HEK293 (cell line): ENCODE data around the gene RNF223.

ENCODE experiments used
- GLIS1 ChIP-seq: fragments of 450-650 bp; formaldehyde crosslinking; IDR thresholded peaks from 2 replicates; pipeline ENCODE4 v1.5.1; 2016; ENCODE audit warnings: missing biosample characterization, missing genetic modification characterization
- HOXA7 ChIP-seq: sonication (generic); formaldehyde crosslinking; IDR thresholded peaks from 2 replicates; pipeline ENCODE4 v1.8.1; 2022; ENCODE audit warnings: missing genetic modification reagents, borderline replicate concordance
- PRDM1 ChIP-seq: fragments of 450-650 bp; formaldehyde crosslinking; IDR thresholded peaks from 2 replicates; pipeline ENCODE4; 2016; ENCODE audit warnings: missing biosample characterization, missing genetic modification characterization
- REPIN1 ChIP-seq: fragments of 450-650 bp; formaldehyde crosslinking; IDR thresholded peaks from 2 replicates; pipeline ENCODE4 v1.5.1; 2017; ENCODE audit warnings: missing biosample characterization, missing genetic modification characterization, low read depth
- REST ChIP-seq: fragments of 450-650 bp; formaldehyde crosslinking; IDR thresholded peaks from 2 replicates; pipeline ENCODE4 v1.5.1; 2016; ENCODE audit warnings: missing biosample characterization, missing genetic modification characterization
- TRIM28 ChIP-seq: IDR thresholded peaks from 2 replicates; pipeline ENCODE4 v1.6.1; 2011; ENCODE audit warnings: low read length, control low read depth, borderline replicate concordance
- ZBTB17 ChIP-seq: fragments of 450-650 bp; formaldehyde crosslinking; IDR thresholded peaks from 2 replicates; pipeline ENCODE4 v1.5.1; 2016; ENCODE audit warnings: missing biosample characterization, missing genetic modification characterization
- ZBTB20 ChIP-seq: fragments of 450-650 bp; formaldehyde crosslinking; IDR thresholded peaks from 2 replicates; pipeline ENCODE4 v1.5.1; 2016; ENCODE audit warnings: missing biosample characterization, missing genetic modification characterization
- ZBTB48 ChIP-seq: fragments of 450-650 bp; formaldehyde crosslinking; IDR thresholded peaks from 2 replicates; pipeline ENCODE4 v1.5.1; 2016; ENCODE audit warnings: missing biosample characterization, missing genetic modification characterization
- ZFP69B ChIP-seq: fragments of 450-650 bp; formaldehyde crosslinking; IDR thresholded peaks from 2 replicates; pipeline ENCODE4 v1.5.1; 2016; ENCODE audit warnings: missing biosample characterization, missing genetic modification characterization
- ZNF121 ChIP-seq: fragments of 450-650 bp; formaldehyde crosslinking; IDR thresholded peaks from 2 replicates; pipeline ENCODE4 v1.5.1; 2016; ENCODE audit warnings: missing biosample characterization, missing genetic modification characterization
- ZNF140 ChIP-seq: fragments of 450-650 bp; formaldehyde crosslinking; IDR thresholded peaks from 2 replicates; pipeline ENCODE4 v1.5.1; 2016; ENCODE audit warnings: missing biosample characterization, missing genetic modification characterization
- ZNF19 ChIP-seq: fragments of 450-650 bp; formaldehyde crosslinking; IDR thresholded peaks from 2 replicates; pipeline ENCODE4; 2016; ENCODE audit warnings: missing biosample characterization, missing genetic modification characterization, low read depth
- ZNF354C ChIP-seq: fragments of 450-650 bp; formaldehyde crosslinking; IDR thresholded peaks from 2 replicates; pipeline ENCODE4 v1.5.1; 2016; ENCODE audit warnings: missing biosample characterization, missing genetic modification characterization, low read depth, borderline replicate concordance
- ZNF391 ChIP-seq: fragments of 450-650 bp; formaldehyde crosslinking; IDR thresholded peaks from 2 replicates; pipeline ENCODE4 v1.5.1; 2016; ENCODE audit warnings: low read depth, missing biosample characterization, missing genetic modification characterization, borderline replicate concordance
- ZNF398 ChIP-seq: fragments of 450-650 bp; formaldehyde crosslinking; IDR thresholded peaks from 2 replicates; pipeline ENCODE4 v1.5.1; 2017; ENCODE audit warnings: missing biosample characterization, missing genetic modification characterization
- ZNF423 ChIP-seq: fragments of 450-650 bp; formaldehyde crosslinking; IDR thresholded peaks from 2 replicates; pipeline ENCODE4 v1.5.1; 2016; ENCODE audit warnings: missing biosample characterization, missing genetic modification characterization
- ZNF433 ChIP-seq: fragments of 450-650 bp; formaldehyde crosslinking; IDR thresholded peaks from 2 replicates; pipeline ENCODE4 v1.5.1; 2016; ENCODE audit warnings: missing biosample characterization, missing genetic modification characterization, low read depth
- ZNF514 ChIP-seq: fragments of 450-650 bp; formaldehyde crosslinking; IDR thresholded peaks from 2 replicates; pipeline ENCODE4 v1.5.1; 2016; ENCODE audit warnings: missing biosample characterization, missing genetic modification characterization
- ZNF530 ChIP-seq: fragments of 450-650 bp; formaldehyde crosslinking; IDR thresholded peaks from 2 replicates; pipeline ENCODE4 v1.5.1; 2016; ENCODE audit warnings: low read depth, missing biosample characterization, missing genetic modification characterization
- ZNF600 ChIP-seq: fragments of 450-650 bp; formaldehyde crosslinking; IDR thresholded peaks from 2 replicates; pipeline ENCODE4 v1.5.1; 2016; ENCODE audit warnings: missing biosample characterization, missing genetic modification characterization
- ZNF626 ChIP-seq: fragments of 450-650 bp; sonication (Bioruptor Pico); formaldehyde crosslinking; IDR thresholded peaks from 2 replicates; pipeline ENCODE4 v1.5.1; 2018; ENCODE audit warnings: missing biosample characterization, missing genetic modification characterization, inconsistent platforms
- ZSCAN23 ChIP-seq: fragments of 450-650 bp; formaldehyde crosslinking; IDR thresholded peaks from 2 replicates; pipeline ENCODE4 v1.5.1; 2016; ENCODE audit warnings: missing biosample characterization, missing genetic modification characterization
- TF ChIP-seq, protein P1 (sequence below): fragments of 450-650 bp; formaldehyde crosslinking; IDR thresholded peaks from 2 replicates; pipeline ENCODE4; 2016; ENCODE audit warnings: missing biosample characterization, missing genetic modification characterization
- TF ChIP-seq, protein P2 (sequence below): fragments of 450-650 bp; formaldehyde crosslinking; conservative IDR thresholded peaks from 2 replicates; pipeline ENCODE4 v1.5.1; 2016; ENCODE audit warnings: low read depth, missing biosample characterization, missing genetic modification characterization
- TF ChIP-seq, protein P3 (sequence below): fragments of 450-650 bp; formaldehyde crosslinking; IDR thresholded peaks from 2 replicates; pipeline ENCODE4 v1.5.1; 2016; ENCODE audit warnings: missing biosample characterization, missing genetic modification characterization, borderline replicate concordance

Gene RNF223

GRCh38 chr1:1063945-1064831 is 9.9 kb downstream of the RNF223 start (continued):
- no peak for TF ChIP-seq ZNF433 (tag by site-specific recombination)
- TF ChIP-seq ZNF600, result peak; percentile 87
- TF ChIP-seq PRDM1 (tag by site-specific recombination), result no peak
- no peak for TF ChIP-seq ZNF121 (tag by site-specific recombination)
- no peak for TF ChIP-seq REPIN1 (tag by site-specific recombination)
- TF ChIP-seq, protein P1, sequence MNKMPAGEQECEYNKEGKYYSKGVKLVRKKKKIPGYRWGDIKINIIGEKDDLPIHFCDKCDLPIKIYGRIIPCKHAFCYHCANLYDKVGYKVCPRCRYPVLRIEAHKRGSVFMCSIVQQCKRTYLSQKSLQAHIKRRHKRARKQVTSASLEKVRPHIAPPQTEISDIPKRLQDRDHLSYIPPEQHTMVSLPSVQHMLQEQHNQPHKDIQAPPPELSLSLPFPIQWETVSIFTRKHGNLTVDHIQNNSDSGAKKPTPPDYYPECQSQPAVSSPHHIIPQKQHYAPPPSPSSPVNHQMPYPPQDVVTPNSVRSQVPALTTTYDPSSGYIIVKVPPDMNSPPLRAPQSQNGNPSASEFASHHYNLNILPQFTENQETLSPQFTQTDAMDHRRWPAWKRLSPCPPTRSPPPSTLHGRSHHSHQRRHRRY, result no peak
- TF ChIP-seq ZNF626 (tag by site-specific recombination), result no peak
- TF ChIP-seq, protein P2, sequence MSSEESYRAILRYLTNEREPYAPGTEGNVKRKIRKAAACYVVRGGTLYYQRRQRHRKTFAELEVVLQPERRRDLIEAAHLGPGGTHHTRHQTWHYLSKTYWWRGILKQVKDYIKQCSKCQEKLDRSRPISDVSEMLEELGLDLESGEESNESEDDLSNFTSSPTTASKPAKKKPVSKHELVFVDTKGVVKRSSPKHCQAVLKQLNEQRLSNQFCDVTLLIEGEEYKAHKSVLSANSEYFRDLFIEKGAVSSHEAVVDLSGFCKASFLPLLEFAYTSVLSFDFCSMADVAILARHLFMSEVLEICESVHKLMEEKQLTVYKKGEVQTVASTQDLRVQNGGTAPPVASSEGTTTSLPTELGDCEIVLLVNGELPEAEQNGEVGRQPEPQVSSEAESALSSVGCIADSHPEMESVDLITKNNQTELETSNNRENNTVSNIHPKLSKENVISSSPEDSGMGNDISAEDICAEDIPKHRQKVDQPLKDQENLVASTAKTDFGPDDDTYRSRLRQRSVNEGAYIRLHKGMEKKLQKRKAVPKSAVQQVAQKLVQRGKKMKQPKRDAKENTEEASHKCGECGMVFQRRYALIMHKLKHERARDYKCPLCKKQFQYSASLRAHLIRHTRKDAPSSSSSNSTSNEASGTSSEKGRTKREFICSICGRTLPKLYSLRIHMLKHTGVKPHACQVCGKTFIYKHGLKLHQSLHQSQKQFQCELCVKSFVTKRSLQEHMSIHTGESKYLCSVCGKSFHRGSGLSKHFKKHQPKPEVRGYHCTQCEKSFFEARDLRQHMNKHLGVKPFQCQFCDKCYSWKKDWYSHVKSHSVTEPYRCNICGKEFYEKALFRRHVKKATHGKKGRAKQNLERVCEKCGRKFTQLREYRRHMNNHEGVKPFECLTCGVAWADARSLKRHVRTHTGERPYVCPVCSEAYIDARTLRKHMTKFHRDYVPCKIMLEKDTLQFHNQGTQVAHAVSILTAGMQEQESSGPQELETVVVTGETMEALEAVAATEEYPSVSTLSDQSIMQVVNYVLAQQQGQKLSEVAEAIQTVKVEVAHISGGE (tag by site-specific recombination), result no peak
- TF ChIP-seq ZNF530 (tag by site-specific recombination), result no peak
- TF ChIP-seq HOXA7 (CRISPR knock-in tag), result no peak
- TF ChIP-seq ZNF398 (tag by site-specific recombination), result peak; percentile 88
- TF ChIP-seq ZNF423 (tag by site-specific recombination), result no peak
- TF ChIP-seq ZBTB17 (tag by site-specific recombination), result peak; percentile 50; the same call in 1 of the 2 replicates
- peak; percentile 78; the same call in 1 of the 2 replicates for TF ChIP-seq ZNF391 (tag by site-specific recombination)
- no peak for TF ChIP-seq ZNF19 (tag by site-specific recombination)
- peak; percentile 98 for TF ChIP-seq GLIS1 (tag by site-specific recombination)
- TF ChIP-seq TRIM28, result no peak
- TF ChIP-seq REST (tag by site-specific recombination), result no peak
- no peak for TF ChIP-seq ZNF514 (tag by site-specific recombination)
- TF ChIP-seq ZNF140 (tag by site-specific recombination), result no peak
- 0 out of 2 replicates have a peak, but pooled peaks have one; percentile 34 for TF ChIP-seq ZBTB48 (tag by site-specific recombination)
- TF ChIP-seq ZNF354C (tag by site-specific recombination), result no peak
- TF ChIP-seq ZFP69B (tag by site-specific recombination), result peak; percentile 63; the same call in 1 of the 2 replicates
- TF ChIP-seq, protein P3, sequence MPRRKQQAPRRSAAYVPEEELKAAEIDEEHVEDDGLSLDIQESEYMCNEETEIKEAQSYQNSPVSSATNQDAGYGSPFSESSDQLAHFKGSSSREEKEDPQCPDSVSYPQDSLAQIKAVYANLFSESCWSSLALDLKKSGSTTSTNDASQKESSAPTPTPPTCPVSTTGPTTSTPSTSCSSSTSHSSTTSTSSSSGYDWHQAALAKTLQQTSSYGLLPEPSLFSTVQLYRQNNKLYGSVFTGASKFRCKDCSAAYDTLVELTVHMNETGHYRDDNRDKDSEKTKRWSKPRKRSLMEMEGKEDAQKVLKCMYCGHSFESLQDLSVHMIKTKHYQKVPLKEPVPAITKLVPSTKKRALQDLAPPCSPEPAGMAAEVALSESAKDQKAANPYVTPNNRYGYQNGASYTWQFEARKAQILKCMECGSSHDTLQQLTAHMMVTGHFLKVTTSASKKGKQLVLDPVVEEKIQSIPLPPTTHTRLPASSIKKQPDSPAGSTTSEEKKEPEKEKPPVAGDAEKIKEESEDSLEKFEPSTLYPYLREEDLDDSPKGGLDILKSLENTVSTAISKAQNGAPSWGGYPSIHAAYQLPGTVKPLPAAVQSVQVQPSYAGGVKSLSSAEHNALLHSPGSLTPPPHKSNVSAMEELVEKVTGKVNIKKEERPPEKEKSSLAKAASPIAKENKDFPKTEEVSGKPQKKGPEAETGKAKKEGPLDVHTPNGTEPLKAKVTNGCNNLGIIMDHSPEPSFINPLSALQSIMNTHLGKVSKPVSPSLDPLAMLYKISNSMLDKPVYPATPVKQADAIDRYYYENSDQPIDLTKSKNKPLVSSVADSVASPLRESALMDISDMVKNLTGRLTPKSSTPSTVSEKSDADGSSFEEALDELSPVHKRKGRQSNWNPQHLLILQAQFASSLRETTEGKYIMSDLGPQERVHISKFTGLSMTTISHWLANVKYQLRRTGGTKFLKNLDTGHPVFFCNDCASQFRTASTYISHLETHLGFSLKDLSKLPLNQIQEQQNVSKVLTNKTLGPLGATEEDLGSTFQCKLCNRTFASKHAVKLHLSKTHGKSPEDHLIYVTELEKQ (tag by site-specific recombination), result peak; percentile 66; the same call in 1 of the 2 replicates
- TF ChIP-seq ZSCAN23 (tag by site-specific recombination), result peak; percentile 23; the same call in 1 of the 2 replicates
- peak; percentile 86 for TF ChIP-seq ZBTB20 (tag by site-specific recombination)
